ENCODE measurements around the gene RNF183.

The RNF183 gene

GRCh38 chr9:113302792-113303418 is at the start of gene RNF183:
TSS of gene RNF183 (minus strand) at chr9:113303376. CDS start at chr9:113298184, 5,192 bp downstream.
- DNase-seq: peak; percentile 9

GRCh38 chr9:113352411-113352810 is 49.2 kb upstream of the RNF183 start:
- no peak for DNase-seq

GRCh38 chr9:113352006-113352405 is 48.8 kb upstream of the RNF183 start:
- DNase-seq: no peak

DNA sequence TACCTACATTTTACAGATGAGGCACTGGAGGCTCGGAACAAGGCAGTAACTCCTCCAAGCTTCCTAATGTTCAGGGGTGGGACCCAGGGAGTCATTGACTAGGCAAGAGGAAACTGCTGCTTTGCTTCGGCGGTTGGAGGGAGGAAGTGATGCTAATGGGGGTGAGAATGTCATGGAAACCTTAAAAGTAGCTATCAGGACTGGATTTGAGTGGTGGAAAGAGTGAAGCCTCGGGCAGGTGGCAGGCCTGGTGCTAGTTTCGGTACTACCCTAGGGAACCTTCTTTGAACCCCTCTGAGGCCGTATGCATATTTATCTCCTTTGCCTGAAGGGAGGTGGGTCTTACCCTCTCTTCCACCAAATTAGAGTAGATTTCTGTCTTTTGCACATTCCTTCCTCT is 47.8 kb upstream of the RNF183 start:
- DNase-seq: no peak

GRCh38 chr9:113350107-113350661 is 47.0 kb upstream of the RNF183 start:
- peak; percentile 30 for DNase-seq

DNA sequence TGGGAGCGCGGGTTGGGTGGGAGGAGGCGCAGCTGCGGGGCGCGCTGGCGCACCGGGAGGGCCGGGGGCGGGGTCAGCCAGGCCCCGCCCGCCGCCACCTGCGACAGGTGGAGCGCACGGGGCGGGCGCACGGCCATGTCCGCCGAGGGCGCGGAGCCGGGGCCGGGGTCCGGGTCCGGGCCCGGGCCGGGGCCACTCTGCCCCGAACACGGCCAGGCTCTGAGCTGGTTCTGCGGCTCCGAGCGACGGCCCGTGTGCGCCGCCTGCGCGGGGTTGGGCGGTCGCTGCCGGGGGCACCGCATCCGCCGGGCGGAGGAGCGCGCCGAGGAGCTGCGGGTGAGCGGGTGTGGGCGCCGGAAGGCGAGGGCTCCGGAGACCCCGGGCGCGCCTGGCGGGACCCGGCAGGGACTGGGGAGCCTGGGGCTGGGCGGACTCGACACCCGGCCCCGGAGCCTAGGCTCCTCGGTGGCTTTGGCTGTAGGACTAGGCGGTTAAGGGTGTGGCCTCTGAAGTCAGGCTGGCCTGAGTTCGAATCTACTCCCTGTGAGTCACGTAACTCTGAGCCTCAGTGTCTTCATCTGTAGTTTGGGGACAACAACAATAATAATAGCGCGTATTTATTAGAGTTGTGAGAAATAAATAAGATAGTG is 46.4 kb upstream of the RNF183 start, which contains the start of gene BSPRY:
BSPRY (plus strand) TSS at position 97 of the 650 bp plus-strand sequence; CDS start at position 136, 39 bp downstream.
- peak; percentile 38 for DNase-seq

DNA sequence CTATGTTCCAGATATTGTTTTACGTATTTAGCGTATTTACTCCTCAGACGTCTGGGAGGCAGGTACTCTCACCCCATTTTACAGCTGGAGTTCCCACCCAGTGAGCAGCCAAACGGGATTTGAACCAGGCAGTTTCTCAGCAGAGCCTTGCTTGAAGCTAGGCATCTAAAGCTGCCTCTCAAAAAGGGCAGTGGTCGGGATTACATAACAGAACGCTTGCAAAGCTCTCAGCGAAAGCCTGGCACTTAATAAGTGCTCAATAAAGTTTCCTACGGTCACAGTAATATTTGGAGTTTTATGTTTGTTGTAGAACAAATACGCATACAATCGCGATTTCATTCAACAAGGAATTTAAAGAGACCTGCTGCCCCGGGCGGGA is 45.9 kb upstream of the RNF183 start:
- peak; percentile 23 for DNase-seq

- no peak for DNase-seq
Observed at GRCh38 chr9:113348437-113348836, 45.3 kb upstream of the RNF183 start.

DNA sequence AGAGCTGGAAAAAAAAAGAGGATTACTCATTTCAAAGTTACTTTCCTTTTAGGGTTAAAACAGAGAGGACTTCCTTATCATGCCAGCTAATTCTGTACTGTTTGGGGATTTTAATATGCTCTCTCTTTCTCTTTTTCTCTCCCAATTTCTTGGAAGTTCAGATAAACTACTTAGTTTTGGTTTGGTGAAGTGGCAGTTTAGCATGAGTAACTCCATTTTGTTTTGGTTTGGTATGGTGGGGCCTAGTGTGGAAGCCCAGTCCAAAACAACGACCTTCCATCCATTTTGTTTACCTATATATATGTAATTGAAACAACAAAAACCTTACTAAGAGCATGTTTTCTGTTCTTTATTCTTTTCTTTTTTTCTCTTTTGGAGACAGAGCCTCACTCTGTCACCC is 42.5 kb upstream of the RNF183 start:
- no peak for DNase-seq

GRCh38 chr9:113345190-113345589 is 42.0 kb upstream of the RNF183 start:
- no peak for DNase-seq

- DNase-seq: no peak
Observed at GRCh38 chr9:113343732-113344231, 40.6 kb upstream of the RNF183 start.

GRCh38 chr9:113341712-113342410 is 38.7 kb upstream of the RNF183 start:
- DNase-seq: no peak

DNA sequence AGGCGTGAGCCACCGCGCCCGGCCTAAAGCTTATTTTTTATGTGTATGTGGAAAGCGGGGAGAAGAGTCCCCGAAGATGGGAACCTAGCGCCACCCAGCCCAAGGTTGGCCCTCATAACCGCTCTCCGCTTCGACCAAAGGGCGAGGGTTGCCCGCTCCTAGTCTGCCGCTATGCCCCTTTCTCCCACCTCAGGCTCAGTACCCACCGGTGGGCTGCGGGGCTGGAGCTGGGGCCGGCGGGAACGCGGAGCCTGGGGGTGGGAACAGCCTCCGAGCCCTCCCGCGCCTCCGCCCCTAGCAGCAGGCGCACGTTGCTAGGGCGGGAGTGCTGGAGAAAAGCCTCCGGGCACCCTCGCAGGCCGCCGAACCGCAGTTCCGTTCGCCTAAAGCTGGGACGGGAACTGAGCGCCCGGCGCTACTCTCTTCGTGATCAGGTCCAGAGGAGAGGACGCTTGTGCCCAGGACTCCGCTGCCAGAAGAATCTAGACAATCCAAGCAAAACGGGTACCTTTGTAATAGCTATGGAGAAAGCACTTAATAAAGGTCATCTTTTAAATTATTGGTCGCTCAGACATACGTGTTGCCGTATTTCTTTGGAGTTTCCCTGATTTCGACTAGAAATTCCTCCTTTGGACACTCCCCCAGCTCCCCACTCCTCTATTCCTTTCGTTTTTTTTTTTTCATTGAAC is 37.0 kb upstream of the RNF183 start, which contains the start of gene WDR31:
WDR31 (minus strand) TSS at position 265 of the 689 bp plus-strand sequence. CDS start 8,253 bp downstream, outside the sequence.
- peak; percentile 95 for DNase-seq

DNA sequence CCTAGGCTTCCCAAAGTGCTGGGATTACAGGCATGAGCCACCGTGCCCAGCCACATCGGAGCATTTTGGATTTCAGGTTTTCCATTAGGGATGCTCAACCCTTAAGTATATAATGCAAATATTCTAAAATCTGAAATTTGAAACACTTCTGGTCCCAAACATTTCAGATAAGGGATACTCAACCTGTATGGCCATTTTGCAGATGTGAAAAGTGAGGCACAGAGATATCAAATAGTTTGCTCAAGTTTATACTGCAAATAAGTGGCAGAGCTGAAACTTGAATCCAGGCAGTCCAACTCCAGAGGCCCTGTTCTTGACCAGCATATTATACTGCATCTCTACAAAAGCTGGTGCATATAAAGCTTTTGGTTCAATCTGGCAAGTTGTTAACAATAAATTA is 34.5 kb upstream of the RNF183 start:
- no peak for DNase-seq

- no peak for DNase-seq
Observed at GRCh38 chr9:113331780-113332179, 28.6 kb upstream of the RNF183 start.

DNA sequence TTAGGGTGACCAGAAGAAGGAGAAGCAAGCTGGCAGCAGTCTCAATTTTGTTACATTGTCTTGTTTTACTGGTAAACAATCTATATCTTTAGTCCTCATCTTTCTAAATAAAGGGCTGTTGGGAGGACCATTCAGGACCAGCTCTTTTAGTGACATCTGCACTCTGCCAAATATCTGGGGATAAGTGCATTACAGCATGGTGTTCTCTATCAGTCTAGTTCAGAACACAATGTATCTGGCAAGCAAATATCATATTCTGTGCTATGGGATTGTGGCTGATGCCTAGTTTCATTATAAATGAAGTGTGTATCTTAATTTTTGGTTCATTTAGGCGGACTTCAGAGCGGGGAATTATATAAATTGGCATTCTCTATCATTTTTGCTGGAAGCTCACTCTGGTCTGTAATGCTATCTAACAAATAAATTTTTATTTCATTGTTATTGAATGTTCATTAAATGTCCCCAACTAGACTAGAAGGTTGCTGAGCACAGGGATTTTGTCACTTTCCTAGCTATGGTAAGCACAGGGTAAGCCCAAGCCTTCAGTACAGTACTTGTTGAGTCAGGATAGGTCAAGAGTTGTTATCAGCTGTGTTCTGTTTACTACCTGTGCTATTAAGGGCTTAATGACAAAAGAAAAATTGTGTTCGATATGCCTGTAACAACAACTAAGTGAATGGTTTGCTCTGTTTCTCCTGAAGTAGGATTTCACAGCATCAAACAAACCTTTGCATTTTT is 25.0 kb upstream of the RNF183 start:
- no peak for DNase-seq

DNA sequence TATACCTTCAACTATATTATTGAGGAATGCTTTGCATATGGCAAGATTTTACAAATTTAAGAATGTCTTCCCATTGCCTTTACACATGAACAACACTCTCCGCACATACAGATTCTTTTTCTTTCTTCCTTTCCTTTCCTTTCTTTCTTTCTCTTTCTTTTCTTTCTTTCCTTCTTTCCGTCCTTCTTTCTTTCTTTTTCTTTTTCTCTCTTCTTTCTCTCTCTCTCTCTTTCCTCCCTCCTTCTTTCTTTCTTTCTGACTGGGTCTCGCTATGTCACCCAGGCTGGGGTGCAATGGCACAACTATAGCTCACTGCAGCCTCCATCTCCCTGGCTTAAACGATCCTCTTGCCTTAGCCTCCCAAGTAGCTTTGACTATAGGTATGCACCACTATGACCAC is 23.1 kb upstream of the RNF183 start:
- no peak for DNase-seq

DNA sequence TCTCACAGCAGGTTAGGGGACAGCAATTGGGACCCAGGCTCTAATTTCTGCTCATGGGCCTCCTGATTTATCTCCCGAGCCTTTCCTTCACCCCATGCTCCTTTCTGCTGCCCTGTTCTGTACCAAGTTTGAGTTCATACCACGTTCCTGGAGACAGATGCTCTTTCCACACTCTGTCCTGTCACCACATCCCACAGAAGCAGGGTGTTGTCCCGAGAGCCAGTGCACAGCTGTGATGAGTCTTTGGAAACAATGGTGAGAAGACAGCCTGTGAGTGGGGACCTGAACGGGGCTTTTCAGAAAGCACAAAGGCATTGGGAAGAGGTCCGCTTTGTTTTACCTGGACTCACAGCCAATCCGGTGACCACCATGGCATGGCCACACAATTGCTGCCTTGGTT is 19.5 kb upstream of the RNF183 start:
- DNase-seq: no peak

- DNase-seq: no peak
Observed at GRCh38 chr9:113320051-113320450, 16.9 kb upstream of the RNF183 start.

DNA sequence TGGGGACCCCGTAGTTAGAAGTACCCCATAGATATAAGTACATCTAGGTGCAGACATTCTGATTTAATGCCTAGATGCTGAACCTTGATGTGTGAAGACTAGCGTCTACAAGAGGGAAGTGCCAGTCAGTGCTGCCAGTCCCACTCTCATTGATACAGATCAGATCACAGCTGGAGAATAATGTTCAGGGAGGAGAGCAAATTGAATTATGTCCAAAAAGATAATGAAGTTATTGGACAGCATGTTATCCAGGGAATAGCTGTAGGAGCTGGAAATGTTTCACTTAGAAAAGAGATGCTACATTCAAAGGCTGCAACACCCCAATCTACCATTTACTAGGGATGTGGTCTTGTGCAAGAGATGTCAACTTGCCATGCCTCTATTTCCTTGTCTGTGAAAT is 15.9 kb upstream of the RNF183 start:
- DNase-seq: no peak

DNA sequence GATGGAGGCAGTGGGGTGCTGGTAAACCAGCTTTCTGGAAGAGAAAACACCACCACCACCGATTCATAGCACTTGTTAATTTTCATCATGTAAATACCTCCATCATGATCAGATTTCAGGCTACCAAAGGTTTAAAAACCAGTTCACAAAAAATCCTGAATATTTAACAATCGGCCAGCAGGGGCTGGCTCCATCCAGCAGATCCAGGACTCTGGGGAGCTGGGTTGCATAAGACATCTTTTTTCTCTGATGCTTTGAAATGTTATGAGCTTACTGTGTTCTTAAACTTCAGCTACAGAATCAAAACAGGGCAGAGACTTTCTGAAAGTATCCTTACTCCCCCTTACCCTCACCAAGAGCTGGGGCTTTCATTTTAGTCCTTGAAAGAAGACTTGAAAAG is 14.6 kb upstream of the RNF183 start:
- DNase-seq: no peak

DNA sequence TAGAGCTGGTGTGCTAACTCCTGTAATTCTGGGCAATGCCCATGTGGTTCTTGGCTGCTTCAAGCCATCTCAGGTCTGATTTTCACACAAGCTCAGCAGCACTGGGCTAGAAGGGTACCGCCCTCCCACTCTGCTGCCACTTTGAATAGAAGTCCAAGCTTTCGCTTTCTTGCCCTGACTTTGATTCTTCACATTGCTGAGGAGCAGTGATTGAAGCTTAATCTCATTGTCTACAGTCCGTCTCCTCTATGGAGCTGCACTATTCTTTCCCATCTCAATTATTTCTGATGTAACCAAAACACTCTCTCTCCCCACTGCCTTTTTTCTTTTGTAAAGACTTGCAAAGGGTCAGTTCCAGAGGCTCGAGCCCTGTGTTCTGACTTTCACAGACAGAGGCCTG is 12.9 kb upstream of the RNF183 start:
- peak; percentile 42 for DNase-seq
